GM12872 (cell line): ENCODE data around the gene GALNT10.

Source experiments
- TF ChIP-seq, protein P1 (sequence below): IDR thresholded peaks from 3 replicates; pipeline ENCODE4 v1.5.1; 2011; ENCODE audit warnings: low read depth, mild to moderate bottlenecking, low read length, moderate library complexity; ENCODE audit not compliant: insufficient read depth

GALNT10 gene

DNA sequence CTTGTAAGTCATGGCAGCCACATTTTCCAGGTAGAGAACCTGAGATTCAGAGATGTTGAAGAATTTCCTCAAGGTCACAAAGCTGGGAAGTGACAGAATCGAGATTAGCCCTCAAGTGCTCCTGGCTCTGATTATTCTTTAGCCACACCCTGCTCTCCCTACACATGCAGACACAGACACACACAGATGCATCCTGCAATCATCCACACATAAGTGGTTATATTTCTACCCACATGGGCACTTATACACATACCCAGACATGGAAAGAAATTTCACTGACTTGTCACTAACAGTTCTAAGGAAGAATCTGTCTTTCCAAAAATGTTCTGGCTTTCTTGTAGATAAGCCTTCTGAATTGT is 32.2 kb upstream of the GALNT10 start:
- TF ChIP-seq, protein P1, sequence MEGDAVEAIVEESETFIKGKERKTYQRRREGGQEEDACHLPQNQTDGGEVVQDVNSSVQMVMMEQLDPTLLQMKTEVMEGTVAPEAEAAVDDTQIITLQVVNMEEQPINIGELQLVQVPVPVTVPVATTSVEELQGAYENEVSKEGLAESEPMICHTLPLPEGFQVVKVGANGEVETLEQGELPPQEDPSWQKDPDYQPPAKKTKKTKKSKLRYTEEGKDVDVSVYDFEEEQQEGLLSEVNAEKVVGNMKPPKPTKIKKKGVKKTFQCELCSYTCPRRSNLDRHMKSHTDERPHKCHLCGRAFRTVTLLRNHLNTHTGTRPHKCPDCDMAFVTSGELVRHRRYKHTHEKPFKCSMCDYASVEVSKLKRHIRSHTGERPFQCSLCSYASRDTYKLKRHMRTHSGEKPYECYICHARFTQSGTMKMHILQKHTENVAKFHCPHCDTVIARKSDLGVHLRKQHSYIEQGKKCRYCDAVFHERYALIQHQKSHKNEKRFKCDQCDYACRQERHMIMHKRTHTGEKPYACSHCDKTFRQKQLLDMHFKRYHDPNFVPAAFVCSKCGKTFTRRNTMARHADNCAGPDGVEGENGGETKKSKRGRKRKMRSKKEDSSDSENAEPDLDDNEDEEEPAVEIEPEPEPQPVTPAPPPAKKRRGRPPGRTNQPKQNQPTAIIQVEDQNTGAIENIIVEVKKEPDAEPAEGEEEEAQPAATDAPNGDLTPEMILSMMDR: no peak

DNA sequence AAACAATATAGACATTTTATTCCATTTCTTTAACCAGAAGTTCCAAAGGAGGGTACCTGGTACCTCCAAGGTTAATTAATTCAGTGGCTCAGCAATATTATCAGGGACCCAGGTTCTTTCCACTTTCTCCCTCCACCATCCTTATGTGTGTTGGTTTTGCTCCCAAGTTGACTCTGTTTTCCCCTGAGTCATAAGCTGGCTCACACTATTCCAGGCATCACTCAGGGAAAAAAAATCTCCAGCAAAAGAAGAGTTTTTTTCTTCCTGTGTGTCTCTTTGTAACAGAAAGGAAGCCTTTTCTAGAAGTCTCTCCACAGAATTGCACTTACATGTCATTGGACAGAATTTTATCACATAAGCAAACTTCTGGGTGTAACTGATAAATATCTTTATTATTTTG is 31.2 kb upstream of the GALNT10 start:
- TF ChIP-seq, protein P1: no peak

DNA sequence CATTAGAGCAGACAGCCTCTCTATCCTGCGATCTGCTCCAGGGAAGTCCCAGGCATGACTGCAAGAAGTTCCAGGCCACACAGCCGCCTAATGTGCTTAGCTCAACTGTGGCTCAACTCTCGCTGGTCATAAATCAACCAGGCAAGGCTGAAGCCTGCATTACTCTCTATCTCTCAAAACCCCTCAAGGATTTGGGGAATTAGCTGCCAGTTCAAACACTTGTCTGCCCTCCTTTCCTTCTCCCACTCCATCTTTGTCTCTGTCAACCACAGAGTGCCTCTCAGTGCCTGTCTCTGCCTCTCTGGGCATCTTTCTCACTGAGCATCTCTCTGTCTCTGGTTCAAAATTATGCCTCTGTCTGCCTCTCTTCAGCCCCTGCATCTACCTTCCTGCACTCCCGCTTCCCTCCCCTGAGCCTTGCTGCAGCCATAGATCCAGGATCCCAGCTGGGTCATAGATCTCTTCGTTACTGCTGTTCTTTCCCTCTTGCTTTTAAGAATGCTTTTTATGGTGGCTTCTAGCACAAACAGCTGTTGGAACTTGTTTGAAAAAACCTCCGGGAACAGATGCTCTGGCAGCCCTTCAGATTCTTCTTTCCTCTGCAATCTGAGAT is 27.9 kb upstream of the GALNT10 start:
- TF ChIP-seq, protein P1: no peak

DNA sequence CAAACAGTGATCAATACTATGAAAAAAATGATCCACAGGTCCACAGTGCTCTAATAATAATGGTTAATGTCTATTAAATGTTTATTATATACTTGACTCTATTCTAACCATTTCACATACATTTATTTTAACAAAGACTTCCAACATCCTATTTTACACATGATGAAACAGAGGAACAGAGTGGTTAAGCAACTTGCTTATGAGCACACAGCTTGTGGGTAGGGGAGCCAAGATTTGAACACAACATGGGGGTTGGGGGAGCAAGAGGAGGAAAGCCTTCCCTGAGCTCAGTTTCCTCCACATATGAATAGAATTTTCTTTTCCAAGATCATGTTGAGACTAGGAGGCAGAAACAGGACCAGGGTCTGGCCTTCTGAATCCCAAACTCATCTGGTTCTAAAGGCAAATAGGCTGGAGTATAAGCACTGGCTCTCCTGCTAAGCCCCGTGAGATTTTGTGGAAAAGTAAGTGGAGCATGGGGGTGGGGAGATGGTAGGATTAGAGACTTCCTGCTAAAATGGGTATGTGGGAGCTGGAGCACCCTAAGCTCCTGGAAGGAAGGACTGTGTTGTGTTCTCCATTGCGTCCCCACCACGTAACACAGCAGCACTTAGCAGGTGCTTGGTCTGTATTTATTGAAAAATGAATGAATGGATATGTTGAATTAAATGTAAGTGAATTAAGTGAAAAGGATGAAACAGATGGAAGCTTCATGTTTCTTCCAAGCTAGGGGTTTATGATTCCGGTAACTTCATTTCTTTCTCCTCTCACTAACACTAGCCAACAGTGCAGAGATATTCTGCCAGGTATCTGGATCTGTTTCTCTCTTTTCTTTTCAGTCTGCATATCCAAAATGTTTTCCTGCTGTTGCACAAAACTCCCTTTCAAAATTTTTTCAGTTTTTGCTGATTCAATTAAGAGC is 26.9 kb upstream of the GALNT10 start:
- TF ChIP-seq, protein P1: no peak

DNA sequence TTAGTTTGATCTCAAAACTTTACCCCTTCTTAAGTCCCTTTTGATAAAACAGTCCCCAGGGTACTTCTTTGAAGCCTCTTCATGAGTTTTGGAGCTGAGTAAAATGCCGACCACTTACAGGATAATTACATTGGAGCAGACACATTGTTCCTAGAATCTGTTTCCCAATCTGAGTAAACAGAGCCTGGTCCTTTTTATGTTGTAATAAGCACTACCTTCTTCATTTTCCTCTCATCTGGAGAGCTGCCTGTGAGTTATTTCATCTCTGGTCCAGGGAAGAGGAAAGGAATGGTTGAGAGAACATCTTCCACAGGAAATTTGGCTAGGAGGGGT is 26.3 kb upstream of the GALNT10 start:
- TF ChIP-seq, protein P1: no peak

DNA sequence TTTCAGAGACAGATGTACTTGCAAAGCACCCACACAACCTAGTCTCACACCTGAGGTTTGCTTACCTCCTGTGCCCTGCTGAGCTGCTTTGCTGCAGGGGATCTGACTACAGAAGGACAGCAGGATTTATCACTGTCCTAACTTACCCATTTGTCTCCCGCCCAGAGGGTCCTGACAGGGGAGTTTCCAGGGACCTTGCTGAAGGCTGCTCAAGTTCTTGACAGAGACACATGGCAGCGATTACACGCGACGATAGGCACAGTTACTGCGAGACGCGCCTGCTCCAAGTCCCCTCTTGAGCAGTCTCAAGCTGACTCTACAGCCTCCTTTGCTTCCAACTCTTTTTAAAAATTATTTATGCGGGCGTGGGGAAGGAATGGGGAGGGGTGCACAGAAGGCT is 24.6 kb upstream of the GALNT10 start:
- TF ChIP-seq, protein P1: no peak

DNA sequence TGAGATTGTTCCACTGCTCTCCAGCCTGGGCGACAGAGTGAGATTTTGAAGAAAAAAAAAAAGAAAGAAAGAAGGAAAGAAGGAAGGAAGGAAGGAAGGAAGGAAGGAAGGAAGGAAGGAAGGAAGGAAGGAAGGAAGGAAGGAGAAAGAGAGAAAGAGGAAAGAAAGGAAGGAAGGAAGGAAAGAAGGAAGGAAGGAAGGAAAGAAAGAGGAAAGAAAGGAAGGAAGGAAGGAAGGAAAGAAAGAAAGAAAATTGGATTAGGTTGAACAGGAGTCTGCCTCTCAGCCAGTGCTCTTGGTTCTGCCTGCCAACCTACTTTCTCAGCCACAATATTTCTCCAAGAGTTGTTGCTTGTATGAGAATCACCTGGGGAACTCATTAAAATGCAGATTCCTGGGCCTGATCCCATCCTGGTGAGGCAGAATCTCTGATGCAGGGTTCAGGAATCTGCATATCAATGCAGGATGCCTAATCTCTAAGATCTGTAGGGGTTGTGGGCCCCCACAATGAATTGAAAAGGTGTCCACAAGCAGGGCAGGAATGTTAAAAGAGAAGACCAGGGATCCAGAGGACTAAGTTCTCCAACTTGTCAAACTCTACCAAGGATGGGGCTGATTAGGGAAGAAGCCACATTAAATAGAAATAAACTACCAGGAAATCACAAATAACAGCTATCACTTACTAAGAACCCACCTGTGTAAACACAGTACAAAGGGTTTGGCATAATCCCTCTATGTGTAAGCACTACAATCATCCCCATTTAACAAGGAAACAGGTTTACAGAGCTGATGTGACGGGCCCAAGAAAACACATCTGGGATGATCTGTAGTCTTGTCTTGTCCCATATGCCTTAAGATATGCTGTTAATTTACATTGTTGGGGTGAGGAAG is 23.4 kb upstream of the GALNT10 start:
- TF ChIP-seq, protein P1: no peak
